Stomach (tissue), 4 donors: ENCODE data around the gene FRMPD1.

Experiments used
- CTCF ChIP-seq, 7 experiments: fragments of 450-650 bp in 4 of 7; fragments of 200-600 bp in 3 of 7; sonication (generic) in 3 of 7; IDR thresholded peaks; one replicate each; pipeline ENCODE4 v1.5.1; 2016 to 2019; ENCODE audit warnings: antibody characterized with exemption in 7 of 7, control low read depth in 2 of 7, mild to moderate bottlenecking in 1 of 7
- POLR2A ChIP-seq, 4 donors: fragments of 450-650 bp; IDR thresholded peaks; one replicate each; pipeline ENCODE4 v1.6.1; 2016; ENCODE audit warnings: antibody characterized with exemption in 4 of 4, control low read depth in 2 of 4, mild to moderate bottlenecking in 1 of 4, moderate library complexity in 1 of 4
- POLR2AphosphoS5 ChIP-seq, 3 donors: sonication (generic); formaldehyde crosslinking; IDR thresholded peaks; one replicate each; pipeline ENCODE4 v1.6.1; 2016; ENCODE audit warnings: antibody characterized with exemption in 3 of 3

GRCh38 chr9:37604296-37604695 lies 46.5 kb upstream of the FRMPD1 start:
- no peak for TF ChIP-seq CTCF (IDR thresholded peaks at IDR 0.05)
- no peak for TF ChIP-seq POLR2A (IDR thresholded peaks at IDR 0.05)
- no peak for TF ChIP-seq POLR2AphosphoS5 (IDR thresholded peaks at IDR 0.05)
